ENCODE measurements around the gene RILP.
"Not testable (repeated sequence)": the region's sequence is repeated elsewhere in the genome, so short reads cannot be mapped to it uniquely, and the experiment has no call there.

Gene RILP

GRCh38 chr17:1649844-1650501, at the start of gene RILP:
Gene RILP, minus strand, starts transcription at chr17:1649866. Its CDS starts 62 bp downstream, at chr17:1649804.
- DNase-seq = peak; percentile 6

DNA sequence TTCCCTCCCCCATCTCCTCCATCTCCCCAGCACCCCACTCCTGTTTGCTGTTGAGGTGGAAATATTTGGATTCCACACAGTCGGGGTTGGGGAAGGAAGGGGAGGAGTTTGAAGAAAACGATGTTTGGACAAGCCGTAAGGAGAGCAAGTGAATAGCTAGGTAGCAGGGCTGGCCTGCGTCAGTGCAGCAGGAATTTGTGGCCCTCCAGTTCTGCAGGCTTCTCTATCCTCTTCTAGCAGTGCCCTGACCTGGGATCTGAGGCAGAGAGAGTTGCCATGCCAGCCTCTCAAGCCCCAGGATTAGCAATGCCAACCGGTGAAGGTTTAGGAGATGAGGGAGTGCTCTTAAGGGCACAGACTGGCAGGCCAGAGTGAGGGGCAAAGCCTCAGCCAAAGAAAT, 48.0 kb upstream of the RILP start:
- no peak for DNase-seq

DNA sequence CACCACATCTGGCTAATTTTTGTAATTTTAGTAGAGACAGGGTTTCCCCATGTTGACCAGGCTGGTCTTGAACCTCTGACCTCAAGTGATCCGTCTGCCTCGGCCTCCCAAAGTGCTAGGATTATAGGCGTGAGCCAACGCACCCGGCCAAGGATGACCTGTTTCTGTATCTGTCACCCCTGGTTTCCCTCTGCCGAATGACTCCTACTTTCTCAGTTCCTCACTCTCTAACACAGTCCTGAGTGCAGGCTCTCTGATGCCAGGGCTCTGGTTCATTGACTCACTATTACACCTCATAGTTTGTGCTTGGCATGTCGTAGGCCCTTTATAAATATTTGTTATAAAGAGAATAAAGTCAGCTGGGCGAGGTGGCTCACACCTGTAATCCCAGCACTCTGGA, 45.7 kb upstream of the RILP start:
- no peak for DNase-seq

- DNase-seq = no peak
Observed at GRCh38 chr17:1693339-1693738, 43.7 kb upstream of the RILP start.

DNA sequence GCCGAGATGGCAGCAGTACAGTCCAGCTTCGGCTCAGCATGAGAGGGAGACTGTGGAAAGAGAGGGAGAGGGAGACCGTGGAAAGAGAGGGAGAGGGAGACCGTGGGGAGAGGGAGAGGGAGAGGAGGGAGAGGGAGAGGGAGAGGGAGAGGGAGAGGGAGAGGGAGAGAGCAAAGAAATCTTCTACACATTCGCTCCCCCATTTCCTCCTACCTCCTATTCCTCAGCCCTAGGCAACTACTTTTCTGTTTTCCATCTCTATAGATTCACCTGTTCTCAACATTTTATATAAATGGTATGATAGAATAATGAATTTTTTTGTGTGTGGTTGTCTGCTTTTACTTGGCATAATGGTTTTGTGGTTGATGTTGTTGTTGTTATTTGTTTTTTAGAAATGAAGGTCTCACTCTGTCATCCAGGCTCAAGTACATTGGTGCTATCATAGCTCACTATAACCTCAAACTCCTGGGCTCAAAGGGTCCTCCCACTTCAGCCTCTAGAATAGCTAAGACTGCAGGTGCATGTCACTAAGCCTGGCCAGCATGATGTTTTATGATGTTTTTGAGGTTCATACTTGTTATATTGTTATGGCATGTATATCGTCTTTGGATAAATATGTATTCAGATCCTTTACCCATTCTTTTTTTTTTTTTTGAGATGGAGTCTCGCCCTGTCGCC, 41.0 kb upstream of the RILP start:
- DNase-seq = no peak

GRCh38 chr17:1688405-1688804, 38.7 kb upstream of the RILP start:
- DNase-seq = not testable (repeated sequence)

GRCh38 chr17:1686086-1686485, 36.4 kb upstream of the RILP start:
- no peak for DNase-seq

DNA sequence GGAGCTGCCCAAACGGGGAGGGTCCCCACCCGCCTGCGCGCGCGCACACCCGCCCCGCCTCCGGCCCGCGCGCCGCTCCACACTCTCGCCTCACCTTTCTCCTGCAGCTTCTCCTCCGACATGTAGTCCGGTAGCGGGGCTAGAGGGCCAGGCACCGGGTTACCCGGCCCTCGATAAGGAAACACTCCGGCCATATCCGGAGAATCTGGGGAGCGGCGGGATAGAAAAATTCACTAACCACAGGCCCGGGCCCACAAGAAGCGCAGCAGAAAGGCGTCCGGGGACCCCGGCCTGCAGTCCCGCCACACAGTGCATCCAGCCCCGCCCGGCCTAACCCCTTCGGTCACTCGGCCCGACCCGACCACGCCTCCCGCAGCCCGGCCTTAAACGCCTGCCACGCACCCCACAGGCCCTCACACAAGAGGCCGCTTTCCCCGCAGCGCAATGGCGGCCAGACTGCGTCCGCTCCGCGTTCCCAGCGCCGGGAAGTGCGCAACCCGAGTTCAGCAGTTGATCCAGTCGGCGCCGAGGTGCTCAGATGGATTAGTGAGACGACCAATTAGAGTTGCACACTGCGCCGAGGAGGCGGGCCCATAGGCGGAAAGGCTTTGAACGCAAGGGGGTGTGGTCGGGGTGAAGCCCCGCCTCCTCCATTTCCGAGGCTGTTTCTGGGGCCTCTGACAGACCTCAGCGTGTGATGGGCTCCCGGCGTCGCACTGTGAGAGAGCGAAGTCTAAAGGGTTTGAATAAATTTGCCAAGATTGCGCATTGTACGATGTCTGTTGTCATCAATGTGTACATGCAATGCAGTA, 34.9 kb upstream of the RILP start, which contains the start of gene PRPF8:
TSS of gene PRPF8 (minus strand) at position 490 of the 812 bp plus-strand sequence. CDS start at position 194, 296 bp downstream.
- DNase-seq = peak; percentile 91

DNA sequence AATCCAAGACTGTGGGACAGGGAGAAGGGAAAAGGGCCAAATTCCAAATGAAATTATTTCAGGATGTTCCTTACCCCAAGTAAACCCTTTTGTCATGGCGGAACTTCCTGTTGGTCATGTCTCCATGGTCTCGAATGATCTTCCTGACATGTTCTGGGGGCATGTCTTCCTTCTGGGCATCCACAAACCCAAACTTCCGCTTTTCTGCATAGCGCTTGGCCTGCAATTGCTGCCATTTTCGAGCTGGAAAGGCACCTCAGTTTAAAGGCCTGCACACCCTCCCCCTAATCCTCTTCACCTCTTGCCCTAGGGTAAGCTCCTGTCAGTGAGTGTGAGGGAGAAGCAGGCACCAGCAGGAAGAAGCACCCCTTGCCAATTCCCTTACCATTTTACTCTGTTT, 33.8 kb upstream of the RILP start:
- DNase-seq = no peak

DNA sequence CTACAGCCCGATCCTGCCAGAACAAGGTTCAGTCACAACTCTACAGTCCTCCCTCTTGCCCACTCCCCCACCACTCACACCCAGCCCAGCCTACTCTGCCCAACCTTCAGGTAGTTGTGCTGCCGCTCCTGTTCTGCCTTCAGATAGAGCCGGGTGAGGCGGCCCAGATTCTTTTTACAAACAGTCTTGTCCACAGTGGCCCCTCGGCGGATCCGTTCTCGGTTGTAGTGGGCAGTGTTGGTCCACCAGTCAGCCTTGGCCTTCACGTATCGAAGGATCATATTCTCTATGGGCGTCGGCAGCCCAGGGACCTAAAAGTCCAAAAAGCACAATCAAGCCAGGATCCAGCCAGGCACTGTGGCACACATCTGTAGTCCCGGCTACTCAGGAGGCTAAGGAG, 26.7 kb upstream of the RILP start:
- DNase-seq = no peak

GRCh38 chr17:1673041-1673785, 23.5 kb upstream of the RILP start:
- no peak for DNase-seq

GRCh38 chr17:1663934-1664333, 14.3 kb upstream of the RILP start:
- DNase-seq = not testable (repeated sequence)

DNA sequence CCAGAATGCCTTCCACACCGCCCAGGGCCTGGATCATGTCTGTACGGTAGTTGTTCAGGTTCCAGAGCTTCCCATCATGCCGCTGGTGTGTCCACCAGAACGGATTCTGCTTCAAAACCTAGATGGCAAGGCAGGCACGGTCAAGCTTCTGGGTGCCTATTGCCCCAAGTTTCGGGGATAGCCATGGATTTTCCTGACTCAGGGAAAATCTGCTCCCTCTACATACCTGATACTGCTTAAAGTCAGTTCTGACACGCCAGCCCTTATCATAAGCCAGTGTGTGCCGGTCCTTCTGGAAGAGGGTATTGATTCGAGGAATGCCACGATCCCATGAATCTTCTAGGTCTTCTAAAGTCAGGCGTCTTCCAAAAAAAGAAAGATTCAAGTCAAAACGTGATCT, 11.4 kb upstream of the RILP start:
- no peak for DNase-seq

GRCh38 chr17:1658100-1658499, 8.4 kb upstream of the RILP start:
- no peak for DNase-seq

DNA sequence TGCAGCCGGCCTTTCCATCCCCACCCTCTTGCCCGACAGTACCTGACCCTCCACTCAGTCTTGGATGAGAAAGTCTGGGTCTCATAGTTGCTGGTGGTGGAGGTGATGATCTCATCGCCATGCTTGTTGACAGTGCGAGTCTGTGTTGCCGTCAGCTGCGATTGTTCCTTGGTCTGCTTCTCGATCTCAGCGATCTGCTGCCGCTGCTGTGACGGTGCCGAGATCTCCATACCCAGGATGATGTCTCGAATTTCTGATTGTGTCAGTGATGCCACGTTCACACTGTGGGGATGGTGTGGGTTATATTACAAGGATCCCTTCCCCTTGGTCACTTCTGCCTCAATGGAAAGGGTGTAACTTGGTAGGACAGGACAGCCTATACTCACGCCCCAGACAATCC, 4.1 kb upstream of the RILP start:
- DNase-seq = no peak

- not testable (repeated sequence) for DNase-seq
Observed at GRCh38 chr17:1652794-1653193, 3.1 kb upstream of the RILP start.

- DNase-seq = no peak
Observed at GRCh38 chr17:1651559-1651844, 1.8 kb upstream of the RILP start.

- no peak for DNase-seq
Observed at GRCh38 chr17:1650731-1651558, 1.3 kb upstream of the RILP start.

DNA sequence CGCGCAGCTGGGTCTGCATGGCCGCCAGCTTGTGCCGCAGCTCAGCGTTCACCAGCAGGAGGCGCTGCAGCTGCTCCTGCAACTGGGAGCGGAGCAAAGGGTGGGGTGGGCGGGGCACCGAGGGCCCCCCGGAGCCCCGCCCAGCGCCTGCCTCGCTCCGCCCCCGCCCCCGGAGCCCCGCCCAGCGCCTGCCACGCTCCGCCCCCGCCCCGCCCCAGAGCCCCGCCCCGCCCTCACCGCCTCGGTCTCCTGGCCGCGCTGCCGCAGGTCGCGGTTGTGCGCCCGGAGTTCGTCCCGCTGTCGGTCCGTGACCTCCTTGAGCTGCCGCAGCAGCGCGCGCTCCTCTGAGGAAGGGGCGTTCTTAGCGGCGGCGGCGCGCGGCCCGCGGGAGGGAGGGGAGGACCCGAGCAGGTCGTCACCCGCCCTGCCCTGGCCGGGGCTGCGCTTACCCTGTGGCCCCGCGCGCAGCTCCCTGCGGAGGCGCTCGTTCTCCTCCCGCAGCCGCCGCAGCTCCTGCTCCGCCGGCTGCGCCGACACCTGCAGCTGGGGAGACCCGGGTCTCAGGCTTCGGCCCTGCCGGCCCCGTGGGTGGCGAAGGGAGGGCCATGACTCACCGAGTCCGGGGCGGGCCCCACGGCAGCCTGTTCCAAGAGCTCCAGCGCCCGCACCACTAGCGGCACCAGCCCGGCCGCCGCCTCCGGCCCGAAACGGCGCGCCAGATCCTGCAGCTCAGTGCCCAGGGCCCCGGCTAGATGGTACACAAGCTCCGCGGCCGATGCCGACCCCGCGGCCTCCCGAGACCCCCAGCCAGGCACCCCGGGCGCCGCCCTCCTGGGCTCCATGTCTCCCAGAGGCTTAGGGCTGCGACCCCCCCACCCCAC, 463 bp downstream of the RILP start:
- peak; percentile 41 for DNase-seq

- DNase-seq = no peak
Observed at GRCh38 chr17:1648173-1648962, 1.3 kb downstream of the RILP start.

GRCh38 chr17:1647802-1648171, 1.9 kb downstream of the RILP start:
- no peak for DNase-seq

Data from DMS 273 treated with DMSO at 0.1 percent for 48 hours (cell line).